GM19372 (cell line): Measurements from ENCODE around the gene TMEM234.

ENCODE experiments used
- ATAC-seq: cut with Tn5 transposase; IDR thresholded peaks from one replicate; pipeline ENCODE4 v1.9.1; 2021; ENCODE audit warnings: mild to moderate bottlenecking, low read depth, moderate library complexity; ENCODE audit not compliant: unreplicated experiment

The TMEM234 gene

DNA sequence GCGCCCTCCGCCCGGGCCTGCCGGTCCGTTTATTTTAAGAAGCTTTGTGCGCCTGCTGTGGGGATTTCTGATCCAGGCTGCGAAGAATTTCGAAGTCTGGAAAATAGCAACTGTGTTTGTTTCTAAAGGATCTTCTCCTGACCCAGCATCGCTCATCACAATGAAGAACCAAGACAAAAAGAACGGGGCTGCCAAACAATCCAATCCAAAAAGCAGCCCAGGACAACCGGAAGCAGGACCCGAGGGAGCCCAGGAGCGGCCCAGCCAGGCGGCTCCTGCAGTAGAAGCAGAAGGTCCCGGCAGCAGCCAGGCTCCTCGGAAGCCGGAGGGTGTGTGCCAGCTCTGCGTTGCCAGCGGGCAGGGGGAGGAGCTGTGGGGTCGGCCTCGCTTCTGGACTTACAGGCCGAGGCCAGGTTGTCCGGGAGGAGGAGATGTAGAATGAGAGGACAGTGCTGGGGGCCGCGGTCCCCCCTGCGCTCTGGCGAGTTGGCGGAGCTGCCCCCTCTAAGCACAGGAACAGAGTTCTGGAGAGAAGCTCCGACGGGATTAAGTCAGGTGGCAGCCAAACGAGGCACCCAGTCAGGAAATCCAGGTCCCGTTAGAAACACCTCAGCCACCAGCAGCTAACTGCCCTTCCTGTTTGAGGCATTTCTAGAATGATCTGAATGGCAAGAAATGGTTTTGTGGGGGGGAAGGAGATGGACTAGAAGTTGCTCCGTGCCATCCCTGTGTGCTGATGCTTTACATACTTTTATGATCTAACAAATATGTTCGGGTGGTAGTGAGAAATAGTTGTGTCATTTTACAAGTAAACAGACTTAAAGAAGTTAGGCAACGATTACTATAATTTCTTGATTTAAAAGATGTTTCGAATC, 41.7 kb downstream of the TMEM234 start:
- ATAC-seq: no peak

DNA sequence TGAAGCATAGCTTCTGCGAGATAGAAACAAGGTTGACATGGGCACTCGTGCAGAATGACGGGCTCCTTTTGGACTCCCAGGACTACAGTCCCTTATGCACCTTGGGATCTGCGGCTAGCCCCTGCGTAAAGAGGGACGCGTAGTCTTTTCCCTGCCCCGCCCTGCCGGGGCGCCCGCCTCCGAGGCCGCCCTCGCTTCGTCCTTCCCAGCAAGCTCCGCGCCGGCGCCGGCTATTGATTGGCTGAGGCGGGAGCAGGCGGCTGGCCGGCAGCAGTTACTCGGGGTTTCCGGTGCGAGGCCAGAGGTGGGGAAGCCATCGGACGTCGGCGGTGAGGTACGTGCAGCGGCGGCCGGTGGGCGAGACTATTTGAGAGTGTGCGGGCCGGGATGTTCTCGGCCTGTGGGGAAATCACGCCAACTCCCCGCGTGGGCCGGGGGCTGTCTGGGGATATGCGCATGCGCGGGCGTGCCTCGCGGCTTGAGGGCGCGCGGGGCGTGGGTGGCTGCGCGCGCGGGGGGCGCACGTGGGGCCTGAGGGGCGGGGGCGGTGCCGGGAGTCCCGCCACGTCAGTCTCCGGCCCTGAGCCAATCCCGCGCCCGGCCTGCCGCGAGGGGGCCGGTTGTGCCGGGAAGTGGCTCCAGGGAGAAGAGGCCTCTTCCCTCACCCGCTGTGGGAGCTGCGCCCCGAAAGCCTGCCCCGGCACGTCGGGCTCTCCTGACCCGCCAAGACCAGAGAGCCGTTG, 42.5 kb downstream of the TMEM234 start, which contains the start of gene TXLNA:
TSS of gene TXLNA (plus strand) at position 233 of the 743 bp plus-strand sequence. CDS start 671 bp downstream, outside the sequence.
- peak; percentile 84 for ATAC-seq

DNA sequence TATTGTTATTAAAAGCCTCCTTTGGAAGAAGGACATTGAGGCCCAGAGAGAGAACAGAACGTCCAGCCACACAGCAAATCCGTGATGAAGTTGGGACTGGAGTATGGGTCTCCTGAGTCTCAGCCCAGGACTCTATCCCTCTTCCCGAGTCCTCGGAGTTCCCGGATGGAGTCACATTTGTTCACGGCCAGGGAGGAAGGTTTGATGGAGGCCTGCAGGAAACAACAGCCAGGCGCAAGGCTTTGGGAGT, 43.0 kb downstream of the TMEM234 start:
- ATAC-seq: no peak

DNA sequence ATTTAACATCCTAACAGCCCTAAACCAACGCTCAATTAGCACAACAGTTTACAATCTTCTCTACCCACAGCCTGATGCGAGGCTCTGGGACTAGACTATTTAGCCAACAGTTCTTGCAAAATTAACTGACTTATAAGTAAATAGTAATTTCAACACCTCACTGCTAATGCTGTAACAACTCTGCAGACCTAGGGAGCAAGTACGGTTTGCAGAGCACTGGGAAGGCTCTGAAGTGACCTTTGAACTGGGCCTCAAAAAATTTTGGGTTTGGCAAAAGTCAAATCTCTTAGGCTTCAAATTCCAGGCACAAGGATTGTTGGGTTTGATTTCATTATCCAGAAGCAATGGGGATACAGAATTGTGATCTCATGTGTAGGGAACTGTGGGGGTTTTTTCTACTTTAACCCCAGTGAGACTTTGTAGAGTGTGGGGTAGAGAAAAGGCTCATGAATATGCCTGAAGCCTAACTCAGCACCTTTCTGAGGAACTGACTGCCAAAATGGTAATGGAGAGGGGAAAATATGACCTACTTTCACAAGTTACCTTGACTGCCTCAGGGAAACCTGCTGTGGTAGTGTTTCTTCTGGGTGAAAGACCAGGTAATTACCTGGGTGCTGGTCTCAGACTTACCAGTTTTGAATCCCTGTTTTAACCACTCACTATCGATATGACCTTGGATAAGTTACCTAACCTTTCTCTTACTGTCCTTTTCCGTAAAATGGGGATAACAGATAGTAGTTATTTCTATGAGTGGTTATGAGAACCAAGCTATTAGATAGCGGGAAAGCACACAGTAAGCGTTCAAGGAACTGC, 43.6 kb downstream of the TMEM234 start:
- no peak for ATAC-seq

DNA sequence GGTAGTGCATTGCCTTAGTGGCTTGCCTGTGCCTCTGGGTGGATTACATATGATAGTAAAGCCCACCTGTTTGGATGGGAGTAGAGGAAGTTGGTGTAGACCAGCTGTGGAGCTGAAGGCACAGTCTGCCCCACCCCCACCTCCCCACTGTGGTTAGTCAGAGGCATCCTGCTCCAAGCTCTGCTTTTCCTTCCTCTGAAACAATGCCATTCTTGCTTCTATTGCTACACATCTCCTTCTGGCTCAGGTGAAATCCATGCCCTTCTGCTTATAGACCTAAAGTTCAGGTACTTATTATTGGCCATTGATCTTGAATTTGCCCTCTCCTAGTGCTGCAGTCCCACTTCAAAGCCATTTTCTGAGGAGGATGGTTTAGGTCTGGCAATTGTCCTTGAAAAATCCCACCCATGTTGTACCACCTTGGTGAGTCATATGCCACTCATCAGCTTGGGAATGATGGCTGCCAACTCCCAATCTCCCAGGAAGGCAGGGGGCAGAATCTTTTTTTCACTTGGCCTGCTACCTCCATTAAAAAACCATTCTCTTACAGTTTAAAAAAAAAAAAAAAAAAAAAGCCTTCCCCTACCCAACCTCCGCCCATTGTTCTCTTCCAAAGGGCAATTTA, 49.4 kb downstream of the TMEM234 start:
- no peak for ATAC-seq

DNA sequence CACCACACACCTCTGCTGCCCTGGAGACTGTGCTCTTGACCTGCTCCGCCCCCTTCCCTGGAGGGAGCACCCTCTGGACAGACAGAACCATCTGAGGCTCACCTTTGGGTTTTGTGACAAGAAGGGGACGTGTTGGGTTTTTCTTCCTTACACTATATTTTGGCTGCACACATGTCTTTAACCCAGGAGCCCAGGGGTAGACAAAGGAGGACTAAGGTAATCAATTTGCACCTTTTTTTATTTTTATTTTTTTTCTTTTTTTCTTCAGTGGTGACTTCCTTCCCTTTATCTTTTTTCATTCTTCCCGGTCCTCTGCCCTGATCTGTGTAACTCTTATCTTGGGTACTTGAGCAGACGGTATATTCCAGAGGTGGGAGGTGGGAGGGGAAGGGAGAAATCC, 51.2 kb downstream of the TMEM234 start:
- ATAC-seq: no peak
